OCI-LY1 (cell line): Measurements from ENCODE around the gene SHOX.
"Not testable (repeated sequence)": the region's sequence is repeated elsewhere in the genome, so short reads cannot be mapped to it uniquely, and the experiment has no call there.

Source experiments
- H2AFZ ChIP-seq: fragments of 200-600 bp; sonication (generic), shearing (Covaris generic); 2 replicates; pipeline ENCODE4 v1.6.0; 2014; ENCODE audit warnings: antibody characterized with exemption, mild to moderate bottlenecking, low read length
- H3F3A ChIP-seq: fragments of 200-600 bp; sonication (generic), shearing (Covaris generic); 2 replicates; pipeline ENCODE4 v1.6.0; 2014; ENCODE audit warnings: mild to moderate bottlenecking, antibody characterized with exemption, low read length, moderate library complexity; ENCODE audit not compliant: insufficient read depth
- H3K27ac ChIP-seq: fragments of 200-600 bp; sonication (generic); 2 replicates; pipeline ENCODE4 v1.5.1; 2014; ENCODE audit warnings: low read length, mixed run types, mild to moderate bottlenecking, low read depth; ENCODE audit not compliant: poor library complexity, severe bottlenecking
- H3K27me3 ChIP-seq: fragments of 200-600 bp; sonication (generic); 2 replicates; pipeline ENCODE4 v1.6.0; 2014; ENCODE audit warnings: antibody characterized with exemption, mild to moderate bottlenecking, low read length, moderate library complexity; ENCODE audit not compliant: insufficient read depth
- H3K36me3 ChIP-seq: fragments of 200-600 bp; sonication (generic); 2 replicates; pipeline ENCODE4 v1.6.1; 2014; ENCODE audit warnings: mild to moderate bottlenecking, antibody characterized with exemption, low read length, moderate library complexity, mixed read lengths; ENCODE audit not compliant: insufficient read depth
- H3K4me1 ChIP-seq: fragments of 200-600 bp; sonication (generic); 2 replicates; pipeline ENCODE4 v1.5.1; 2014; ENCODE audit warnings: mild to moderate bottlenecking, low read length, moderate library complexity; ENCODE audit not compliant: insufficient read depth, severe bottlenecking
- H3K4me2 ChIP-seq: fragments of 200-600 bp; sonication (generic), shearing (Covaris generic); 2 replicates; pipeline ENCODE4 v1.6.1; 2014; ENCODE audit warnings: low read length
- H3K4me3 ChIP-seq: fragments of 200-600 bp; sonication (generic); 2 replicates; pipeline ENCODE4 v1.5.1; 2014; ENCODE audit warnings: low read length, low read depth, mild to moderate bottlenecking, mixed read lengths; ENCODE audit not compliant: poor library complexity, severe bottlenecking
- H3K79me2 ChIP-seq: fragments of 200-600 bp; shearing (Covaris generic); 2 replicates; pipeline ENCODE4 v1.6.1; 2016; ENCODE audit warnings: mixed run types, low read length, mixed read lengths; ENCODE audit not compliant: insufficient read depth
- H3K9ac ChIP-seq: fragments of 200-600 bp; sonication (generic), shearing (Covaris generic); 2 replicates; pipeline ENCODE4 v1.6.1; 2014; ENCODE audit warnings: mild to moderate bottlenecking, low read length, mixed read lengths
- H3K9me2 ChIP-seq: fragments of 200-600 bp; sonication (generic), shearing (Covaris generic); 2 replicates; pipeline ENCODE4 v1.6.1; 2014; ENCODE audit warnings: low read depth, mild to moderate bottlenecking, low read length, mixed read lengths
- H3K9me3 ChIP-seq: fragments of 200-600 bp; shearing (Covaris generic); 2 replicates; pipeline ENCODE4 v1.6.1; 2014; ENCODE audit warnings: low read length, mixed read lengths
- H4K20me1 ChIP-seq: fragments of 200-600 bp; sonication (generic), shearing (Covaris generic); 2 replicates; pipeline ENCODE4 v1.6.0; 2016; ENCODE audit warnings: mild to moderate bottlenecking, low read length; ENCODE audit not compliant: insufficient read depth
- EZH2 ChIP-seq: fragments of 200-600 bp; sonication (generic), shearing (Covaris generic); IDR thresholded peaks from 2 replicates; pipeline ENCODE4 v1.8.0; 2017; ENCODE audit warnings: borderline replicate concordance, mixed run types, mild to moderate bottlenecking, antibody characterized with exemption, low read length, moderate library complexity, mixed read lengths
- TF ChIP-seq, protein P1 (sequence below): fragments of 200-600 bp; sonication (generic), shearing (Covaris generic); IDR thresholded peaks from 2 replicates; pipeline ENCODE4 v1.5.1; 2017; ENCODE audit warnings: mild to moderate bottlenecking, antibody characterized with exemption, low read length, moderate library complexity, mixed read lengths

SHOX gene

DNA sequence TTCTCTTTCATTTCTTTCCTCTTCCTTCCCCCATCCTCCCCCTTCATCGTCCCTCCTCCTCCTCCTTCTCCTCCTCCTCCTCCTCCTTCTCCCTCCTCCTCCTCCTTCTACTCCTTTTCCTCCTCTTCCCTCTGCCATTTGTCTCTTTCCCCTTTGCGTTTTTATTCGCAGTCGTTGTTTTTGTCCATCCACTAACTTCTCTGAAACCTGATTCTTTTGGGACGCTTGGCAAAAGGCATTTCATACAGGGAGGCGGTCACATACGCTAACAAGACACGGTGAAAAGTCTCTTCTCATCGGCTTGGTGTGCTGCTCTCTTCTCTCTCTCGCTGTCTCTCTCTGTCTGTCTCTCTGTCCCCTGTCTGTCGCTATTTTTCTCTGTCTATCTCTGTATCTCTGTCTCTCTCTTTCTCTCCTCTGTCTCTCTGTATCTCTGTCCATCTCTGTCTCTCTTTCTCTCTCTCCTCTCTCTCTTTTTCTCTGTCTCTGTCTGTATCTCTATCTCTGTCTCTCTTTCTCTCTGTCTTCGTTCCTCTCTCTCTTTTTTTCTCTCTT, 5.4 kb upstream of the SHOX start:
- Histone ChIP-seq H3K4me1 (no peaks in the 10 kb centered on the region), H3K27me3 (no peaks in the 10 kb centered on the region), H3K9ac (no peak overlapping the region), H2AFZ (no peak overlapping the region), H3K9me2 (no peaks in the 10 kb centered on the region), H3K27ac (no peak overlapping the region), H3K79me2 (no peaks in the 10 kb centered on the region), H3K4me2 (no peak overlapping the region), H3K4me3 (no peak overlapping the region), H3K9me3 (no peaks in the 10 kb centered on the region), H4K20me1 (no peaks in the 10 kb centered on the region), H3K36me3 (no peaks in the 10 kb centered on the region), H3F3A (no peaks in the 10 kb centered on the region)
- no peak for TF ChIP-seq EZH2
- TF ChIP-seq, protein P1, sequence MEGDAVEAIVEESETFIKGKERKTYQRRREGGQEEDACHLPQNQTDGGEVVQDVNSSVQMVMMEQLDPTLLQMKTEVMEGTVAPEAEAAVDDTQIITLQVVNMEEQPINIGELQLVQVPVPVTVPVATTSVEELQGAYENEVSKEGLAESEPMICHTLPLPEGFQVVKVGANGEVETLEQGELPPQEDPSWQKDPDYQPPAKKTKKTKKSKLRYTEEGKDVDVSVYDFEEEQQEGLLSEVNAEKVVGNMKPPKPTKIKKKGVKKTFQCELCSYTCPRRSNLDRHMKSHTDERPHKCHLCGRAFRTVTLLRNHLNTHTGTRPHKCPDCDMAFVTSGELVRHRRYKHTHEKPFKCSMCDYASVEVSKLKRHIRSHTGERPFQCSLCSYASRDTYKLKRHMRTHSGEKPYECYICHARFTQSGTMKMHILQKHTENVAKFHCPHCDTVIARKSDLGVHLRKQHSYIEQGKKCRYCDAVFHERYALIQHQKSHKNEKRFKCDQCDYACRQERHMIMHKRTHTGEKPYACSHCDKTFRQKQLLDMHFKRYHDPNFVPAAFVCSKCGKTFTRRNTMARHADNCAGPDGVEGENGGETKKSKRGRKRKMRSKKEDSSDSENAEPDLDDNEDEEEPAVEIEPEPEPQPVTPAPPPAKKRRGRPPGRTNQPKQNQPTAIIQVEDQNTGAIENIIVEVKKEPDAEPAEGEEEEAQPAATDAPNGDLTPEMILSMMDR, result no peak

DNA sequence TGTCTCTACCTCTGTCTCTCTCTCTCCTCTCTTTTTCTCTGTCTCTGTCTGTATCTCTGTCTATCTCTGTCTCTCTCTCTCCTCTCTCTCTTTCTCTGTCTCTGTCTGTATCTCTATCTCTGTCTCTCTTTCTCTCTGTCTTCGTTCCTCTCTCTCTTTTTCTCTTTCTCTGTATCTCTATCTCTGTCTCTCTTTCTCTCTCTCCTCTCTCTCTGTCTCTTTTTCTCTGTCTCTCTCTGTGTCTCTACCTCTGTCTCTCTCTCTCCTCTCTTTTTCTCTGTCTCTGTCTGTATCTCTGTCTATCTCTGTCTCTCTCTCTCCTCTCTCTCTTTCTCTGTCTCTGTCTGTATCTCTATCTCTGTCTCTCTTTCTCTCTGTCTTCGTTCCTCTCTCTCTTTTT, 4.5 kb upstream of the SHOX start:
- H3K4me2 ChIP-seq, H3K9ac ChIP-seq, H3K79me2 ChIP-seq, H3K9me3 ChIP-seq, H3K27me3 ChIP-seq, H3K9me2 ChIP-seq, H3K4me3 ChIP-seq, H4K20me1 ChIP-seq, H3F3A ChIP-seq, H3K36me3 ChIP-seq, H3K27ac ChIP-seq, H3K4me1 ChIP-seq, H2AFZ ChIP-seq: not testable (repeated sequence)

- H3K9me2 ChIP-seq, result no peaks in the 10 kb centered on the region
- TF ChIP-seq, protein P1, result no peak
- TF ChIP-seq EZH2, result no peak
- no peaks in the 10 kb centered on the region for H3K79me2 ChIP-seq
- no peaks in the 10 kb centered on the region for H3K36me3 ChIP-seq
- no peak overlapping the region for H3K4me2 ChIP-seq
- no peak overlapping the region for H3K4me3 ChIP-seq
- no peak overlapping the region for H2AFZ ChIP-seq
- H3K9ac ChIP-seq, result no peak overlapping the region
- H3K27ac ChIP-seq, result no peak overlapping the region
- H3F3A ChIP-seq, result no peaks in the 10 kb centered on the region
- no peaks in the 10 kb centered on the region for H3K9me3 ChIP-seq
- H4K20me1 ChIP-seq, result no peaks in the 10 kb centered on the region
- no peaks in the 10 kb centered on the region for H3K27me3 ChIP-seq
- H3K4me1 ChIP-seq, result no peaks in the 10 kb centered on the region
These were observed 3.7 kb upstream of the SHOX start for GRCh38 chrX:626745-627509.

DNA sequence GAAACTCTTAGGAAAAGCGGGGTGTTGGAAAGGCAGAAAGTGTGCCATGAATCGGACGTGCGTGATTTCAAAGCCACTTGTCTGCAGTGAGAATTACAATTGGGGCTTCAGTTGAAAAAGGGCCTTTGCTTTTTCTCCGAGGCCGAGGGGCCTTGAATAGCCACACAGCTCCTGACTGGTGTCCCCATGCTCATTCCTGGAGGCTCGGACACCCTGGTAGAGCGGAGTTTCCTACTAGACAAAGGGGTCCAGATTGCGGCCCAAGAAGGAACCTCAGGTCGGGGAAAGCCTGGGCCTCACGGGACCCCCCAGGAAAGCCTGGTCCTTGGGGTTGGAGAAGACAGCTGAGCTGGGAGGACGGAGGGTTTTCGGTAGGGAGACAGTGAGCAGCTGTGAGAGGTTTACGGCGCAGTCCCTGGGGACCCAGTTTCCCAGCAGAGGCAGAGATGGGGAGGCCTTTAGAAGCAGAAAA, 3.0 kb upstream of the SHOX start:
- Histone ChIP-seq H3K4me2 (no peak overlapping the region), H3F3A (no peaks in the 10 kb centered on the region), H3K4me1 (no peaks in the 10 kb centered on the region), H4K20me1 (no peaks in the 10 kb centered on the region), H2AFZ (no peak overlapping the region), H3K9me2 (no peaks in the 10 kb centered on the region), H3K79me2 (no peaks in the 10 kb centered on the region), H3K27ac (no peak overlapping the region), H3K4me3 (no peak overlapping the region), H3K9ac (no peak overlapping the region), H3K9me3 (no peaks in the 10 kb centered on the region), H3K27me3 (no peaks in the 10 kb centered on the region), H3K36me3 (no peaks in the 10 kb centered on the region)
- no peak for TF ChIP-seq EZH2
